Stimulated activated CD8-positive, alpha-beta memory T cell treated with anti-CD3 and anti-CD28 coated beads, Interleukin-12 subunit alpha, Interleukin-12 subunit beta, amount 100 ng/mL, for 4 hours (primary cell): Measurements from ENCODE around the gene RUNDC1.
"Not testable (repeated sequence)": the region's sequence is repeated elsewhere in the genome, so short reads cannot be mapped to it uniquely, and the experiment has no call there.

Experiments
- DNase-seq: peaks from one replicate; pipeline ENCODE4 v3.0.0-alpha.2; 2020; ENCODE audit warnings: low read depth

Gene RUNDC1

GRCh38 chr17:42991471-42991870, 11.1 kb downstream of the RUNDC1 start:
- no peak for DNase-seq

DNA sequence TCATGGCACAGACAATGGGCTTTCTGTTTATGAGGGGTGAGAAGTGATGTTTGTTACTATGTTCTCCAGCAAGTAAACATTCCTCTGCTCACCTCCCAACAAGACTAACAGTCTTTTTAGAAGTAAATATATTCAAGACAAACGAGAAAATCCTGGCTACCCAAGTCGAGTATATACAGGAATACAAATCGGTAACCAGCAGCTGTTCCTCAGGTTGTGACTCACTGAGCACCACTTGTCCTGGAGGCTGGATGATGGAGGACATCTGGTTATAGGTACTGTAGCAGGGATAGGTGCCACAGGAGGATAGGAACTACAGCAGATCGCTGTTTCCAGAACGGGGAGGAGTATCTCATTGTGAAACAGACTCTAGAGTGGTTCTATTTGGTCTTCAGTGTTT, 12.5 kb downstream of the RUNDC1 start:
- no peak for DNase-seq

DNA sequence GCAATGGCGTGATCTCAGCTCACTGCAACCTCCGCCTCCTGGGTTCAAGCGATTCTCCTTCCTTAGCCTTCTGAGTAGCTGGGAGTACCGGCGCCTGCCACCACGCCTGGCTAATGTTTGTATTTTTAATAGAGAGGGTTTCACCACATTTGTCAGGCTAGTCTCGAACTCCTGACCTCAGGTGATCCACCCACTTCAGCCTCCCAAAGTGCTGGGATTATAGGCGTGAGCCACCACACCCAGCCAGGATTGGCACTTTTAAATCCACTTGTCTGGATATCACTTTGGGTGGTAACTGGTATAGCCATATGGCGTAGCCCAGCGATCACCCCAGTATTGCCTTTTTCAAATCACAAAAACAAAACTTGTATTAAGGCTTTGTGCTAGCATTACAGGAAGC, 13.5 kb downstream of the RUNDC1 start:
- DNase-seq, result not testable (repeated sequence)

GRCh38 chr17:42997390-42997983, 17.1 kb downstream of the RUNDC1 start:
- DNase-seq, result no peak

DNA sequence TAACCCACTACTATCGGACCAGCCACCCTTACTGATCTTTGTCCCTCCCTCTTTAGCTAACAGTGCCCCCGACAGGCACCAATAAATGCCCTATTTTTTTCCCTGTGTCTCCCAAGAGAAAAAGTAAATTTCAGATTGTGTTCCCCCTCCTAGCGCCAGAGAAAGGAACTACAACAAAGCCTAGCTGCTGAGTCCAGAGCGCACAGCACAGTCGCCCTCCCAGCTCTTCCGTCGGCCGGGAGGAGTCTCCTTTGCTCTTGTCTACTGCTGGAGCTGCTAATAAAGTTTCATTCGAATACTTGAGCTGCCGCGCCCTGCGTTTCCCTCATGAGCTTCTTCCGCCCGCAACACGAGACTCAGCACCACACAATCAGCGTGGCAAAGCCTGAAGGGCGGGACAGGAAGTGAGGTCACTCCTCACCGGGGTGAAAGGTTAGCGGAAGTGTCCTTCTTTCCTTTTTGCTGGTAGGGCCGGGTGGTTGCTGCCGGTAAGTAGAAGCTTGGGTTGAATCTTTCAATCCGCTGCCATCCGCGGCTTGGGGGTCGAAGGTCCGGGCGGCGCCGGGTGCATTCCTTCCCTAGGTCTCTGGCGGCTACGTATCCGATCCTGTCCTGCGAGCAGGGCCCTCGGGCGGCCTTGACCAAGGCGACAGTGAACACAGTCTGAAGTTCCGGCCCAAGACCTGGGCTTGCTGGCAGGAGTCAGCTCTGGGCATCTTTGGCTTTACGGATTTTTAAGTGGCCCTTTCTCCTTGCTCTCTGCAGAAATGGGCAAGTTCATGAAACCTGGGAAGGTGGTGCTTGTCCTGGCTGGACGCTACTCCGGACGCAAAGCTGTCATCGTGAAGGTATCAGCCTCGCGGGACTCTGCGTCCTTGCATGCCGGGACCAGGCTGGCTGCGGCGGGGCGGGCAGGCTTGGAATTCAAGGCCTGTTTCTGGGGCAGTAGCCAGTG, 17.9 kb downstream of the RUNDC1 start, which contains the start of gene RPL27:
RPL27 (plus strand) TSS at position 436 of the 955 bp plus-strand sequence; CDS start at position 768, 332 bp downstream.
- DNase-seq, result peak; percentile 94

- DNase-seq, result no peak
These were observed 18.7 kb downstream of the RUNDC1 start for GRCh38 chr17:42999003-42999525.

DNA sequence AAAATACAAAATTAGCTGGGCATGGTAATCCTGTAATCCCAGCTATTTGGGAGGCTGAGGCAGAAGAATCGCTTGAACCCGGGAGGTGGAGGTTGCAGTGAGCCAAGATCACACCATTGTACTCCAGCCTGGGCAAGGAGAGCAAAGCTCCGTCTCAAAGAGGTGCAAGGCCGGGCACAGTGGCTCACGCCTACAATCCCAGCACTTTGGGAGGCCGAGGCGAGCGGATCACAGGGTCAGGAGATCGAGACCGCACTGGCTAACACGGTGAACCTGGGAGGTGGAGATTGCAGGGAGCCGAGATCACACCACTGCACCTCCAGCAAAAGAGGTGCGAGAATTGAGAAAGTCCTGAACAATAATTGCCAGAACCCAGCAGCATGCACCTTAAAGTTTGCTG, 20.5 kb downstream of the RUNDC1 start:
- not testable (repeated sequence) for DNase-seq

DNA sequence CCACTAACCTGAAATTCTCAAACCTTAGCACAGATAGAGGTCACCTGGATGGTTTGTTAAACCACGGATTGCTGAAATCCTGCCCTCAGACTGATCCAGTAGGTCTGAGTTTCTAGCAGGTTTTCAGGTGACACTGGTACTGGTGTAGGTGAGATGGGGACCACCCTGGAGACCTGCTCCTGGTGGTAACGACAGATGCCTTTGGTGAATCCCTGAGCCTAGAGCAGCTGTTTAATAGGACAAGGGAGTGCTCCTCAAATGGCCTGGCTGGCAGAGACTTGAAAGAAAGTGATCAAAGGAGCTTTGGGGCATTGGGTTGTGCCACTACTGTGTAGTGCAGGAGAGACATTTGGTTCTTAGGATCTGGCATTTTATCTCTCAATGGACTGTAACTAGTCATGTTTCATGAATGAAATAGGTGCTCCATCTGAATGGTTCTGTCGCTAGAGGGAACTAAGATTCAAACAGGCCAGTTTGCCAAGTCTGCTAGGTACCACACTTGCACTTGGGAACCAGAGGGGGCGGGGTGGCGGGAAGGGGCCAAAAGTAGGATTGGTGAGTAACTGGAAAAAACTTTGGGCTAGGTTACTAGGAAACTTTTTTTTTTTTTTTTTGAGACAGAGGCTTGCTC, 23.3 kb downstream of the RUNDC1 start:
- DNase-seq, result no peak

DNA sequence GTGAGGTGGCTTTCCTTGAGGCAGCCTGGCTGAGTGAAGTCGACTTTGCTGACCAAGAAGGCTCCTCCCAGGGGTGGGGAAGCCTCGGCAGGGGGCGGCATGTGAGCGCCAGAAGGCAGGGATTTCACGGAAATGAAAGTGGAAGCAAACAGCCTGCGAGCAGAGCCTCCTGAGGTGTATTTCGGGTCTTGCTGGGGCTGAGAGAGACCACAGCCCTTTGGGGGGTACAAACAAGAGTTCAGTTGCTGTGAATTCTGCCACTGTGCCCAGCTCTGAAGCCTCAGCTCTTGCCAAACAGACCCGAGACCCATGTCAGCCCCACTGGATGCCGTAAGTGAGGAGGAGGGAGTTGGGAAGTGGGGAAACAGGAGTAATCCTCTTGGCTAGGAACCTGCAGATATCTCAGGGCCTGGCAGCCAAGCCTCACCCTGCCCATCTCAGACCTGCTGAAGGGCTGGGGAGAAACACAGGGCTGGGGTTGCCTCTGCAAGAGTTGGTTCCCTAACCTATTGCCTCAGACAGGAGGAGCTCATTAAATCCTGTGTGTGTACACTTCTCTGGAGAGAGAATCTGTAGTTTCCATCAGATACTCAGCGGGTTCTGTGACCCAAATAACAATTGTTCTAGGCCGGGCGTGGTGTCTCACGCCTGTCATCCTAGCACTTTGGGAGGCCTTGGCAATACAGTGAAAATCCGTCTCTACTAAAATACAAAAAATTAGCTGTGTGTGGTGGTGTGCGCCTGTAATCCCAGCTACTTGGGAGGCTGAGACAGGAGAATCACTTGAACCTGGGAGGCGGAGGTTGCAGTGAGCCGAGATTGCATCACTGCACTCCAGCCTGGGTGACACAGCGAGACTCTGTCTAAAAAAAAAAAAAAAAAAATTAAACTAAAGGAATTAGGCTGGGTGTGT, 26.5 kb downstream of the RUNDC1 start, which contains the start of gene IFI35:
IFI35 (plus strand) TSS at position 146 of the 913 bp plus-strand sequence; CDS start at position 310, 164 bp downstream.
- DNase-seq, result peak; percentile 73

- no peak for DNase-seq
These were observed 30.4 kb downstream of the RUNDC1 start for GRCh38 chr17:43010667-43011308.

DNA sequence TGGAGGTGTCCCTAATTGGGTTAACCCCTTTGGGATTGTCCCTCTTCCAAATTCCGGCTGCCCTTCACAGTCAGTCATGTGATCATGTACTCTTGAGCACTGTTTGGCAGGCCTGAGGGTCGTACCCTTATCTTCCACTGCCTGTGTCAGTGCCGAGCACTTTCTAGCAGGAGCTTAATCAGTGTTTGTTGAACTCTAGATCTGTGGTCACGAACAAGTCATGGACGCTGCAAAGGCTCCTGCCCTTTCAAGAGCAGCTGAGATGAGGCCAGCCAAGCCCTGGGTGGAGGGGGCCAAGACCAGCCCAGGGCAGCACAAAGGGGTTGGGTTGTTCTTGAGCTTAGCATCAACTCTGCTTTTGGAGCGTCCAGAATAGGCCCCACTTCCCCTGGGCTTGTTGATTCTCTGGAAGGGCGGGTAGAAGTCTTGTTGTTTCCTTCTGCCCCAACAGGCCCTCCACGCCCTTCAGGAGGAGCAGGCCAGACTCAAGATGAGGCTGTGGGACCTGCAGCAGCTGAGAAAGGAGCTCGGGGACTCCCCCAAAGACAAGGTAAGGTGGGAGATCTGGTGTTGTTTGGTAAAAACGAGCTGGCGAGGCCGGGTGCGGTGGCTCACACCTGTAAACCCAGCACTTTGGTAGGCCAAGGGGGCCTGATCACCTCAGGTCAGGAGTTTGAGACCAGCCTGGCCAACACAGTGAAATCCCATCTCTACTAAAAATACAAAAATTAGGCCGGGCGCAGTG, 31.5 kb downstream of the RUNDC1 start:
- no peak for DNase-seq

GRCh38 chr17:43013296-43013695, 32.9 kb downstream of the RUNDC1 start:
- no peak for DNase-seq

DNA sequence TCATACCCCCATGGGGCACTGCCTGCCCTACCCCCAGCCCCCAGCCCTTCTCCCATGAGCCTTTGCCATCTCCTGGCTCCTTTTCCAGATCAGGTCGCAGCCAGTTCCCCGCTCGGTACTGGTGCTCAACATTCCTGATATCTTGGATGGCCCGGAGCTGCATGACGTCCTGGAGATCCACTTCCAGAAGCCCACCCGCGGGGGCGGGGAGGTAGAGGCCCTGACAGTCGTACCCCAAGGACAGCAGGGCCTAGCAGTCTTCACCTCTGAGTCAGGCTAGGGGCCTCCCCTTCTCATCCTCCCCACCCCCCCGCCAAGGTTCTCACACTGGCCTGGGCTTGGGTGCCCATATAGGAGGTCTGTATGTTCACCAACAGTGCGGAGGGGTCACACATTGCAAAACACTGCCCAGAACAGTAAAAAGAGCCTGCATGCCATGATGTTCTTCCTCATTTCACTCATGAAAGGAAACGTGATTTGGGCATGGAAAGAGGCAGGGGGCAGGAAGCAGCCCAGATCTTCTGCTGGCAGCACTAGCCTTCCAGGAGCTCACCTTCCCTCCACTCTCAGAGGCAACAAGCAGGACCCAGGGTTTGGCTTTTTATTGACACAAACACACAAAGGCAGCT, 33.8 kb downstream of the RUNDC1 start:
- no peak for DNase-seq

GRCh38 chr17:43014649-43015542, 34.5 kb downstream of the RUNDC1 start:
- no peak for DNase-seq

DNA sequence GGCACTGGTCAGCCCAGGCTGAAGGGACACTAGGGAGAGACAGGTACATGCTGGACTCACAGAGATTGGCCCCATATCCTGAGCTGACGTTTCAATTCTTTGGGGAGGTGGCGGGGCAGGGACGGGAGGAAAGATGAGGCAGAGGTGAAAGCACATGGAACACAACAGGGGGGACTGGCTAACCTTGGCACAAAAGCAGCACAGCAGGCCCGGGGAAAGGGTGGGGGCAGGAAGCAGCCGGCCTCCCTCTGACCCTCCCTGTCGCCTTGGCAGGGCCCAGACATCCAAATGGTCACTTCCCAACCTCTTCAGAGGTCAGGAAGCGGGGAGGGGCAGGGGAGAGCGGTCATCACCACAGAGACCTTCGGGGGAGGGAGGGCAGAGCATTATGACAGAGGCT, 35.2 kb downstream of the RUNDC1 start:
- DNase-seq, result no peak

GRCh38 chr17:43016216-43016615, 35.9 kb downstream of the RUNDC1 start:
- no peak for DNase-seq

GRCh38 chr17:43018008-43018853, 37.9 kb downstream of the RUNDC1 start:
- no peak for DNase-seq

- no peak for DNase-seq
These were observed 38.6 kb downstream of the RUNDC1 start for GRCh38 chr17:43018932-43019331.
